GM12891 (cell line): Measurements from ENCODE around the gene HES1.

ENCODE experiments used
- DNase-seq: peaks from one replicate; pipeline ENCODE4 v3.0.0; 2011; ENCODE audit warnings: low spot score; ENCODE audit not compliant: insufficient read length
- FAIRE-seq: peaks from 2 replicates; lab custom pipeline; 2011; peaks lifted over from hg19 to GRCh38; lab: Jason Lieb, UNC
- PAX5 ChIP-seq: IDR thresholded peaks from 2 replicates; pipeline ENCODE4 v1.6.1; 2011; ENCODE audit warnings: low read length, moderate library complexity, mild to moderate bottlenecking; ENCODE audit not compliant: insufficient read depth, severe bottlenecking
- POLR2A ChIP-seq: IDR thresholded peaks from 2 replicates; pipeline ENCODE4 v1.6.1; 2011; ENCODE audit warnings: low read depth, low read length, control low read depth
- POLR2AphosphoS5 ChIP-seq: IDR thresholded peaks from 2 replicates; pipeline ENCODE4 v1.6.1; 2011; ENCODE audit warnings: low read depth, low read length, control low read depth
- POU2F2 ChIP-seq: IDR thresholded peaks from 2 replicates; pipeline ENCODE4 v1.6.1; 2011; ENCODE audit warnings: low read depth, mild to moderate bottlenecking, control low read depth, low read length, moderate library complexity
- SPI1 ChIP-seq: IDR thresholded peaks from 2 replicates; pipeline ENCODE4 v1.6.1; 2011; ENCODE audit warnings: low read depth, low read length, control low read depth
- TAF1 ChIP-seq: IDR thresholded peaks from 2 replicates; pipeline ENCODE4 v1.6.1; 2011; ENCODE audit warnings: low read depth, low read length, control low read depth

Gene HES1

GRCh38 chr3:194166682-194167479, 30.9 kb downstream of the HES1 start:
- DNase-seq (no peak), FAIRE-seq (no peak)
- TF ChIP-seq SPI1: no peak
- TF ChIP-seq POU2F2: no peak
- no peak for TF ChIP-seq TAF1
- no peak for TF ChIP-seq POLR2AphosphoS5
- TF ChIP-seq PAX5: no peak
- no peak for TF ChIP-seq POLR2A

GRCh38 chr3:194167480-194168282, 31.7 kb downstream of the HES1 start:
- no peak for FAIRE-seq
- no peak for TF ChIP-seq SPI1
- no peak for TF ChIP-seq POLR2AphosphoS5
- no peak for TF ChIP-seq POU2F2
- TF ChIP-seq POLR2A: no peak
- no peak for TF ChIP-seq TAF1
- no peak for TF ChIP-seq PAX5

GRCh38 chr3:194168994-194169393, 33.0 kb downstream of the HES1 start:
- FAIRE-seq (no peak), DNase-seq (no peak)
- TF ChIP-seq POU2F2 (no peak), POLR2AphosphoS5 (no peak), POLR2A (no peak), PAX5 (no peak), SPI1 (no peak), TAF1 (no peak)

More at GRCh38 chr3:194167480-194168282, 31.7 kb downstream of the HES1 start:
- DNase-seq: no peak

GRCh38 chr3:194169595-194169994, 33.6 kb downstream of the HES1 start:
- no peak for FAIRE-seq
- no peak for DNase-seq
- no peak for TF ChIP-seq POLR2A
- no peak for TF ChIP-seq POLR2AphosphoS5
- TF ChIP-seq TAF1: no peak
- no peak for TF ChIP-seq PAX5
- TF ChIP-seq SPI1: no peak
- TF ChIP-seq POU2F2: no peak

GRCh38 chr3:194170793-194171192, 34.8 kb downstream of the HES1 start:
- TF ChIP-seq POLR2AphosphoS5 (no peak), SPI1 (no peak), PAX5 (no peak), TAF1 (no peak), POLR2A (no peak), POU2F2 (no peak)
- FAIRE-seq (no peak), DNase-seq (no peak)

- FAIRE-seq: no peak
- DNase-seq: no peak
- no peak for TF ChIP-seq POU2F2
- no peak for TF ChIP-seq PAX5
These were observed 38.5 kb downstream of the HES1 start for GRCh38 chr3:194174406-194174805.

- DNase-seq (no peak), FAIRE-seq (no peak)
- TF ChIP-seq SPI1 (no peak), POLR2AphosphoS5 (no peak), PAX5 (no peak), TAF1 (no peak), POU2F2 (no peak), POLR2A (no peak)
These were observed 39.0 kb downstream of the HES1 start for GRCh38 chr3:194174980-194175379.

- FAIRE-seq (no peak), DNase-seq (no peak)
- TF ChIP-seq POLR2A (no peak), PAX5 (no peak)
These were observed 40.5 kb downstream of the HES1 start for GRCh38 chr3:194176274-194176991.

GRCh38 chr3:194177141-194177540, 41.2 kb downstream of the HES1 start:
- TF ChIP-seq POLR2AphosphoS5: no peak
- no peak for TF ChIP-seq PAX5
- TF ChIP-seq TAF1: no peak
- no peak for TF ChIP-seq POU2F2
- no peak for TF ChIP-seq SPI1
- no peak for TF ChIP-seq POLR2A
- DNase-seq (no peak), FAIRE-seq (no peak)

- TF ChIP-seq SPI1 (no peak), PAX5 (no peak), TAF1 (no peak), POU2F2 (no peak), POLR2AphosphoS5 (no peak), POLR2A (no peak)
These were observed 42.2 kb downstream of the HES1 start for GRCh38 chr3:194178128-194178527.

More at GRCh38 chr3:194178128-194178527, 42.2 kb downstream of the HES1 start:
- no peak for FAIRE-seq
- no peak for DNase-seq
